PC-9 (cell line): ENCODE results near the gene LIN52. TPM values are rescaled to one million over a fixed set of nuclear protein-coding genes. Genes with fewer than 3 reads are reported as not detected.
A peak's percentile ranks its signal among the peaks of the same experiment; 100 is the strongest.

Source experiments
- BruUV-seq: library from RNA; stranded (reverse); fragments of 400-500 nt; replicated peaks from 2 replicates; lab custom pipeline; 2021; lab: Mats Ljungman, UMichigan
- CTCF ChIA-PET: fragments of 300-600 bp; sonication (Branson Sonifier 250); formaldehyde crosslinking; loops from one replicate; lab custom pipeline; 2022; ENCODE audit warnings: antibody characterized with exemption; lab: Charles Lee
- POLR2A ChIA-PET: fragments of 300-600 bp; sonication (Branson Sonifier 250); formaldehyde crosslinking; loops from one replicate; lab custom pipeline; 2022; ENCODE audit warnings: antibody characterized with exemption; ENCODE audit not compliant: unreplicated experiment; lab: Charles Lee
- DNase-seq, 2 experiments: peaks; one replicate each; pipeline versions ENCODE4 v3.0.0 to v3.0.0-alpha.2; 2015 to 2022; ENCODE audit warnings: mixed read lengths in 1 of 2
- H2AFZ ChIP-seq: fragments of 200-600 bp; sonication (generic); 2 replicates; pipeline ENCODE4 v1.8.1; 2017; ENCODE audit warnings: antibody characterized with exemption
- H3F3A ChIP-seq: fragments of 200-600 bp; sonication (generic); 2 replicates; pipeline ENCODE4 v1.8.1; 2017; ENCODE audit warnings: antibody characterized with exemption, mild to moderate bottlenecking, low read depth; ENCODE audit not compliant: insufficient read depth
- H3K27ac ChIP-seq: fragments of 200-600 bp; sonication (generic); 2 replicates; pipeline ENCODE4 v1.6.1; 2016; ENCODE audit warnings: mixed run types
- H3K27me3 ChIP-seq: fragments of 200-600 bp; sonication (generic); 2 replicates; pipeline ENCODE4 v1.6.1; 2016; ENCODE audit warnings: low read depth, mixed run types; ENCODE audit not compliant: insufficient read depth
- H3K36me3 ChIP-seq: fragments of 200-600 bp; sonication (generic); 2 replicates; pipeline ENCODE4 v1.6.1; 2016; ENCODE audit warnings: low read depth, mixed run types
- H3K4me1 ChIP-seq: fragments of 200-600 bp; sonication (generic); replicated peaks from 2 replicates; pipeline ENCODE4 v1.6.1; 2016; ENCODE audit warnings: mixed run types; ENCODE audit not compliant: insufficient read depth
- H3K4me2 ChIP-seq: fragments of 200-600 bp; sonication (generic); 2 replicates; pipeline ENCODE4 v1.6.1; 2017; ENCODE audit warnings: mixed run types
- H3K4me3 ChIP-seq: fragments of 200-600 bp; sonication (generic); 2 replicates; pipeline ENCODE4 v1.6.1; 2016; ENCODE audit warnings: mixed run types
- H3K79me2 ChIP-seq: fragments of 200-600 bp; sonication (generic); 2 replicates; pipeline ENCODE4 v1.6.1; 2017; ENCODE audit warnings: low read depth, mixed run types
- H3K9me2 ChIP-seq: fragments of 200-600 bp; sonication (generic); 2 replicates; pipeline ENCODE4 v1.8.1; 2017; ENCODE audit warnings: mild to moderate bottlenecking; ENCODE audit not compliant: insufficient read depth
- H3K9me3 ChIP-seq: fragments of 200-600 bp; sonication (generic); 2 replicates; pipeline ENCODE4 v1.8.1; 2016; ENCODE audit warnings: low read depth; ENCODE audit not compliant: insufficient read depth
- H4K20me1 ChIP-seq: fragments of 200-600 bp; sonication (generic); 2 replicates; pipeline ENCODE4 v1.8.1; 2017; ENCODE audit not compliant: insufficient read depth
- EZH2 ChIP-seq: fragments of 200-600 bp; sonication (generic); IDR thresholded peaks from 2 replicates; pipeline ENCODE4 v1.8.0; 2017; ENCODE audit warnings: antibody characterized with exemption, low read depth
- intact Hi-C: fragments of 100-400 bp; cut with micrococcal nuclease; formaldehyde crosslinking; loops from one replicate; pipeline ENCODE4 v1.10.0; 2022; ENCODE audit not compliant: unreplicated experiment
- total RNA-seq: library from RNA; stranded (reverse); gene quantifications from 2 replicates; pipeline ENCODE4 v1.2.3, GENCODE V29; 2021
- TF ChIP-seq, protein P1 (sequence below): fragments of 200-600 bp; sonication (generic); conservative IDR thresholded peaks from 2 replicates; pipeline ENCODE4 v1.6.1; 2017; ENCODE audit warnings: mixed run types, antibody characterized with exemption, mild to moderate bottlenecking, moderate library complexity

Gene LIN52
- total RNA-seq, 1 experiment from 2014 or later, result 18.8 TPM

DNA sequence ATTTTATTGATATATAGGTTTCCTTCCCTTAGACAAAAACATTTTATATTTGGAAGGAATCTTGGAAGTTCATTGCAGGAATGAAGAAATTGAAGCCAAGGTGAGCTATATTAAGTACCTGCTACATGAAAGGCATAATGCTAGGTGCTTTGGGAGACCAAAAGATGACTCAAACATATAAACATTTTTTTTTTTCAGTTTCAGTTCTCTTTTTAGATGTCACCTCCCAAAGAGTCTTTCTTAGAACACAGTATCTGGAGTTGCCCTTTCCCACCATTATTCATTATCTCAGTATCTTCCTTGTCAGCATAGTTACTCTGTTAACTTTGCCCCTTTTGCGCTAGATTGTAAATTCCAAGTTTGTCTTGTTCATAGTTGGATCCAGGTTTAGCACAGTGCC, 1.1 kb downstream of the LIN52 start:
- intact Hi-C loops, result no loop called here
- DNase-seq, result no peak
- TF ChIP-seq, protein P1, sequence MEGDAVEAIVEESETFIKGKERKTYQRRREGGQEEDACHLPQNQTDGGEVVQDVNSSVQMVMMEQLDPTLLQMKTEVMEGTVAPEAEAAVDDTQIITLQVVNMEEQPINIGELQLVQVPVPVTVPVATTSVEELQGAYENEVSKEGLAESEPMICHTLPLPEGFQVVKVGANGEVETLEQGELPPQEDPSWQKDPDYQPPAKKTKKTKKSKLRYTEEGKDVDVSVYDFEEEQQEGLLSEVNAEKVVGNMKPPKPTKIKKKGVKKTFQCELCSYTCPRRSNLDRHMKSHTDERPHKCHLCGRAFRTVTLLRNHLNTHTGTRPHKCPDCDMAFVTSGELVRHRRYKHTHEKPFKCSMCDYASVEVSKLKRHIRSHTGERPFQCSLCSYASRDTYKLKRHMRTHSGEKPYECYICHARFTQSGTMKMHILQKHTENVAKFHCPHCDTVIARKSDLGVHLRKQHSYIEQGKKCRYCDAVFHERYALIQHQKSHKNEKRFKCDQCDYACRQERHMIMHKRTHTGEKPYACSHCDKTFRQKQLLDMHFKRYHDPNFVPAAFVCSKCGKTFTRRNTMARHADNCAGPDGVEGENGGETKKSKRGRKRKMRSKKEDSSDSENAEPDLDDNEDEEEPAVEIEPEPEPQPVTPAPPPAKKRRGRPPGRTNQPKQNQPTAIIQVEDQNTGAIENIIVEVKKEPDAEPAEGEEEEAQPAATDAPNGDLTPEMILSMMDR, result no peak

DNA sequence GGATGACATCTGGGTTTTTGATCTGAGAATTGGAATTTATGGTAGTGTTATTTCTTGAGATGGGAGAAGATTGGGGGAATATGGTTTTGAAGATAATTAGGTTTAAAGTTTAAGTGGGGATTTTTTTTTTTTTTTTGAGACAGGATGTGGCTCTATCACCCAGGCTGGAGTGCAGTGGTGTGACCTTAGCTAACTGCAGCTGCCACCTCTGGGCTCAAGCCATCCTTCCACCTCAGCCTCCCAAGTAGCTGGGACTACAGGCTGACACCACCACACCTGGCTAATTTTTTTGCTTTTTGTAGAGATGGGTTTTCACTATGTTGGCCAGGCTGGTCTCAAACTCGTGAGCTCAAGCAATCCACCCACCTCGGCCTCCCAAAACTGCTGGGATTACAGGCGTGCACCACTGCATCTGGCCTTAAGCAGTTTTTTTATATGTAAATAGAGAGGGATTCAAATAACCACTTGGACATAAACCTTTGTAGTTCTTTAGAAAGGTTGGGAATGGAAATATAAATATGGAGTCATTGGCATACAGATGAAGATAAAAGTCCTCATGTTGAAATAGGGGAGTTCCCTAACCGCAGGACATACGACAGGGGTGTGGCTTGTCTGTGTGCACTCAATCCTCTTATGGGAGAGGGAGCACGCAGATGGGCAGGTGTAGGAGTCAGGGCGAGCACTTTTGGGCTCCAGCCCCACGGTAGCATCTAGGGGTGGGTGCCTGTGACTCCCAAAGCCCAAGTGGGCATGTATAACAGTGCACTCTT, 4.7 kb downstream of the LIN52 start:
- TF ChIP-seq, protein P1, result no peak
- no peak for TF ChIP-seq EZH2
- Histone ChIP-seq H3K4me3 (no peak overlapping the region), H3K79me2 (peaks cover 19% of the 10 kb centered on the region), H3K27me3 (no peaks in the 10 kb centered on the region), H3K36me3 (no peaks in the 10 kb centered on the region), H2AFZ (no peak overlapping the region), H4K20me1 (no peaks in the 10 kb centered on the region), H3K4me1 (peaks cover 11% of the 10 kb centered on the region), H3K4me2 (no peak overlapping the region), H3K27ac (no peak overlapping the region), H3F3A (no peaks in the 10 kb centered on the region; the same call in 1 of the 2 replicates), H3K9me3 (no peaks in the 10 kb centered on the region), H3K9me2 (no peaks in the 10 kb centered on the region)
- no TSS peak for BruUV-seq
- ChIA-PET POLR2A (interaction anchor here (0.6 kb wide), 1 partner anchor 1063 kb away, joined by 29 read pairs; the partner anchor contains the start of gene ZFYVE1), CTCF (interaction anchor here (0.6 kb wide), 1 partner anchor 27 kb away, joined by 17 read pairs; no protein-coding TSS in a partner anchor)
- no peak for DNase-seq
- intact Hi-C loops, result no loop called here

More for the DNA sequence above, 1.1 kb downstream of the LIN52 start:
- peaks cover 19% of the 10 kb centered on the region for H3K79me2 ChIP-seq
- no peaks in the 10 kb centered on the region for H3K9me3 ChIP-seq
- H3K9me2 ChIP-seq, result no peaks in the 10 kb centered on the region
- H3F3A ChIP-seq, result no peaks in the 10 kb centered on the region; the same call in 1 of the 2 replicates
- H3K27me3 ChIP-seq, result no peaks in the 10 kb centered on the region
- H3K27ac ChIP-seq, result peak overlapping the region; percentile 63
- H3K4me3 ChIP-seq, result peak overlapping the region; percentile 77
- no peaks in the 10 kb centered on the region for H4K20me1 ChIP-seq
- BruUV-seq, result no TSS peak
- CTCF ChIA-PET, result interaction anchor here (0.5 kb wide), 2 partner anchors 12 to 24 kb away, joined by 3 to 8 read pairs; no protein-coding TSS in a partner anchor
- H3K36me3 ChIP-seq, result no peaks in the 10 kb centered on the region
- H3K4me1 ChIP-seq, result peaks cover 21% of the 10 kb centered on the region
- peak overlapping the region; percentile 95 for H2AFZ ChIP-seq
- peak overlapping the region; percentile 86 for H3K4me2 ChIP-seq
- POLR2A ChIA-PET, result interaction anchor here (0.6 to 0.7 kb wide), 2 partner anchors 23 to 26 kb away, joined by 5 to 10 read pairs; no protein-coding TSS in a partner anchor

DNA sequence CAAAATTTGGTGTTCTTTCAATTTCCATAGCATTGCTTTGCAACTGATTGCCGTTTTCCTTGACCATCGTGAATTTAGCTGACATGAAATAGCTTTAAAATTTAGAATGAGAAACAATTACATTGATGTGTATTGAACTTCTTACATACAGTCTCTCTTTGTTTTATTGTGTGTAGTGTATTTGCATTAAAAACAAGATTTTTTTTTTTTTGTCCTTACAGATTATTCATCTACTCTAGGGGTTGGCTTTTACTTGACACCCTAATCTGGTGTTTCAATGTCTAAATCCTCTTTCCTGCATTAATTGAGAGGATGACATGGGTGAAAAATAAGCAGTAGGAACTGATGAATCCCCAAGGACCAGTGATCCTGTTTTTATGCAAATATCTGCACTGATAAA, 20.6 kb downstream of the LIN52 start:
- POLR2A ChIA-PET, result no interaction called here
- H3K27ac ChIP-seq, result no peak overlapping the region
- H3F3A ChIP-seq, result no peaks in the 10 kb centered on the region
- H3K4me2 ChIP-seq, result no peak overlapping the region
- H3K4me1 ChIP-seq, result no peaks in the 10 kb centered on the region
- CTCF ChIA-PET, result no interaction called here
- H3K79me2 ChIP-seq, result no peaks in the 10 kb centered on the region
- no peak overlapping the region for H2AFZ ChIP-seq
- no peaks in the 10 kb centered on the region for H3K9me3 ChIP-seq
- TF ChIP-seq EZH2, result no peak
- BruUV-seq, result no TSS peak
- 0 out of 2 replicates have a peak, but pooled peaks cover 4% of the 10 kb centered on the region for H4K20me1 ChIP-seq
- no peaks in the 10 kb centered on the region for H3K9me2 ChIP-seq
- H3K4me3 ChIP-seq, result no peak overlapping the region
- H3K27me3 ChIP-seq, result no peaks in the 10 kb centered on the region
- DNase-seq, result no peak
- 0 out of 2 replicates have a peak, but pooled peaks cover 5% of the 10 kb centered on the region for H3K36me3 ChIP-seq
- intact Hi-C loops, result no loop called here
